Activated gamma-delta T cell treated with Interleukin-2 at 50 U/mL for 16 hours (primary cell): ENCODE results near the gene MOB3A.
"Not testable (repeated sequence)": the region's sequence is repeated elsewhere in the genome, so short reads cannot be mapped to it uniquely, and the experiment has no call there.

Source experiments
- DNase-seq: peaks from one replicate; pipeline ENCODE4 v3.0.0-alpha.2; 2020

The MOB3A gene

DNA sequence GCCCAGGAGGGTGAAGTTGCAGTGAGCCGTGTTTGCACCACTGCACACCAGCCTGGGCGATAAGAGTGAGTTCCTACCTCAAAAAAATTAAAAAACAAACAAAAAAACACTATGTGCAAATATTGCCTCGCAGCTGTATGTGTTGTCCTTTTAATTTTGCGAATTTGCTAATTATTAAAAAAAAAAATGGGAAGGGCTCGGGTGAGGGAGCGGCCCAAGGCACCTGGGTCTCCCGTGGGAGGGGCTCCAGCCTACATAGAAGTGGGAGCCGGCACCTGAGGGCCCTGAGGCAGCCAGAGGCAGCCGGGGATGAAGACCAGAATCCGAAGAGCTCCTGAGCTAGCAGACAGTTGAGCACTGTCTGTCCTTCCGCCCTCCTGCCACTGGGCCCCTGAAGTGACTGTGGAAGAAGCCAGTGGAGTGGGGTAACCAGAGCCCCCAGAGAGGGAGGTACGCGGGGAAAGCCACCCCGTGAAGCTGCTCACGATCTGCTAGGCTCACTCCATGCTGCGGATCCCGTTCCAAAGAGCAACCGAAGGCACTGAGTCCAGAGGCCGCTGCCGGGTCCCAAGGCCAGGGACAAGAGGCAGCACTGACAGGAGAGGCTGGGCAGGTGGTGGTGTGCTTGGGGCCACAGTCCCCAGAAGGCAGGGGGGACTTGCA, 7.0 kb upstream of the MOB3A start:
- DNase-seq: no peak

GRCh38 chr19:2101417-2102335, 5.5 kb upstream of the MOB3A start:
- DNase-seq: no peak

DNA sequence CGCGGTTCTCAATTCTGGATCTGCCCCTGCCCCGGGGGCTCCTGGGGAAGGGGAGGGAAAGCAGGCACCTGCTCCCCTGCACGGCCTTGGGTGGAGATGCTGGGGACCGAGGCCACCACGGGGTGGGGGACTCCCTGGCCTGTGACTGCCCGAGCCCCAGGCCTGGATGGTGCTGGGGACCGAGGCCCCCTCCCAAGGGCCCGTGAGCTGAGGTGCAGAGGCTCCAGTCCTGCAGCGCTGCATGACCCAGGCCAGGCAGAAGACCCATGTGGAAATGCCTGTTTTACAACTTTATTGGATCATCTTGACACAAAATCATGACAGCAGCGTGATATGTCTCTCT, 4.6 kb upstream of the MOB3A start:
- no peak for DNase-seq

DNA sequence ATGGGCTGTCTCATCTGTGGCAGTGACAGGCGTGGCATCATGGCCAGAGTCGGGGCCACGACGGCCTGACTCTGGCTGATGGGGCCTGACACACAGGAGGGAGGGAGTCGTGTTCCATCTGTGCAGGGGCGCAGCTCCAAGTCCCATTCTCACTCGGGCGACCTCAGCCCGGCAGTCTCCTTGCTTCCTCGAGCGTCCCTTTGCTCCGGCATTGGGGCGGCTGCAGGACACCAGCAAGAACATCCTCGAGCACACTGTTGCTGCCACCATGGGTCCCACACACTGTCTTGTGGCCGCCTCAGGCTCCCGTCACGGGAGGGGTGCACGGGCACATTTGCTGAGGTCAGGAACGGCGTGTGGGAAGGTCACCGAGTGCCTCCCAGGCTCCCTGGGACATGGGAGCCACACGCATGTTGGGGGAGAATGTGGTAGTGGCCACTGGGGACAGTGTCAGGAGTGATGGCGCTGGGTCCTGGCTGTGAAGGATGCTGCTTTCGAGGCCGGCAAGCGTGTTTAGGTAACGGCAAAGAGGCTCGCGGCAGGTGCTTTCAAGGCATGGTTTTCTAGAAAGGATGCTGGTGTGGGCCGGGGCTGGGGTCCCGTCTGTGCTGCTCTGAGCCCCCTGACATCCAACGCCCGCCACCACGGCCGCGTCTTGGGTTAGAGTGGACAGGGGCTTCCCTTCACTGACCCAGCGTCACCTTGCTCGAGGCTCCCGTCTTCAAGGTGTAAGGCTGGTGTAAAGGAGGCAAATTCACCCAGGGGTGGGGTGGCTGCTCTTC, 4.0 kb upstream of the MOB3A start:
- DNase-seq: no peak

DNA sequence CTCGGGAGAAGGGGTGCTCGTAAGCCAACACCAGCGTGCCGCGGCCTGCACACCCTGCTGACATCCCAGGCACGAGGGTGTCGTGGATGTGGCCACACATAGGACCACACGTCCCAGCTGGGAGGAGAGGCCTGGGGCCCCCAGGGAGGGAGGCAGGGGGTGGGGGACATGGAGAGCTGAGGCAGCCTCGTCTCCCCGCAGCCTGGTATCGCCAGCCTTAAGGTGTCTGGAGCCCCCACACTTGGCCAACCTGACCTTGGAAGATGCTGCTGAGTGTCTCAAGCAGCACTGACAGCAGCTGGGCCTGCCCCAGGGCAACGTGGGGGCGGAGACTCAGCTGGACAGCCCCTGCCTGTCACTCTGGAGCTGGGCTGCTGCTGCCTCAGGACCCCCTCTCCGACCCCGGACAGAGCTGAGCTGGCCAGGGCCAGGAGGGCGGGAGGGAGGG, 3.0 kb upstream of the MOB3A start:
- DNase-seq: no peak

DNA sequence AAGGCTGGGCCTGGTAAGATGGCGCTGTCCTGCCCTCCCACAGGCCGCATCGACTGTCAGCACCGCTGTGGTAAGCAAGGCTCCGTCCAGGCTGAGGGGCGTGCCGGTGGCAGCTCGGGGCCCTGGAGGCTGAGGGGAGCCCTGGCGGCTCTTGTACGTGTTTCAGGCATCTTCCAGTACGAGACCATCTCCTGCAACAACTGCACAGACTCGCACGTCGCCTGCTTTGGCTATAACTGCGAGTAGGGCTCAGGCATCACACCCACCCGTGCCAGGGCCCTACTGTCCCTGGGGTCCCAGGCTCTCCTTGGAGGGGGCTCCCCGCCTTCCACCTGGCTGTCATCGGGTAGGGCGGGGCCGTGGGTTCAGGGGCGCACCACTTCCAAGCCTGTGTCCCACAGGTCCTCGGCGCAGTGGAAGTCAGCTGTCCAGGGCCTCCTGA, 1.8 kb upstream of the MOB3A start:
- DNase-seq: no peak

GRCh38 chr19:2097203-2097885, 1.2 kb upstream of the MOB3A start:
- DNase-seq: peak; percentile 32

DNA sequence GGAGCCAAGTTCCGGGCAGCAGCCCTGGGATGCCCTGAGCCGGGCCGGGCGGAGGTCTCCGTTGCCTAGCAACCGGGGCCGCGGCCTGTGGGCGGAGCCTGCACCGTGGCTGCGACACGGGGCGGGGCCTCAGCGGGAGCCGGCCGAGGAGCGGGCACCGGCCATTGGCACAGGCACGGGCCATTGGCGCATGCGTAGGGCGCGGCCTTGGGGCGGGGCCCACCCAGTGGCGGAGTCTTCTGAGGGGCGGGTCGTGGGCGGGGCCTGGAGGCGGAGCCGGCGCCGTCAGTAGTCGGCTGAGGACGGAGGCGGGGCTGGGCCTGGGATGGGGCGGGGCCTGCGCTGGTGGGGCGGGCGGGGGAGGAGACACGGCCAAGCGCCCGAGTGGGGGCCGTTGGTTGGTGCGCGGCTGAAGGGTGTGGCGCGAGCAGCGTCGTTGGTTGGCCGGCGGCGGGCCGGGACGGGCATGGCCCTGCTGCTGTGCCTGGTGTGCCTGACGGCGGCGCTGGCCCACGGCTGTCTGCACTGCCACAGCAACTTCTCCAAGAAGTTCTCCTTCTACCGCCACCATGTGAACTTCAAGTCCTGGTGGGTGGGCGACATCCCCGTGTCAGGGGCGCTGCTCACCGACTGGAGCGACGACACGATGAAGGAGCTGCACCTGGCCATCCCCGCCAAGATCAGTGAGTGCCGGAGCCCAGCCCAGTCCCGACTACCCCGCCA, 515 bp upstream of the MOB3A start, which contains the start of gene IZUMO4:
Gene IZUMO4 (plus strand): TSS at position 436 of the 723 bp plus-strand sequence. CDS start 31 bp downstream, at position 467.
- DNase-seq: peak; percentile 100

GRCh38 chr19:2091926-2092525, 4.1 kb downstream of the MOB3A start:
- not testable (repeated sequence) for DNase-seq

DNA sequence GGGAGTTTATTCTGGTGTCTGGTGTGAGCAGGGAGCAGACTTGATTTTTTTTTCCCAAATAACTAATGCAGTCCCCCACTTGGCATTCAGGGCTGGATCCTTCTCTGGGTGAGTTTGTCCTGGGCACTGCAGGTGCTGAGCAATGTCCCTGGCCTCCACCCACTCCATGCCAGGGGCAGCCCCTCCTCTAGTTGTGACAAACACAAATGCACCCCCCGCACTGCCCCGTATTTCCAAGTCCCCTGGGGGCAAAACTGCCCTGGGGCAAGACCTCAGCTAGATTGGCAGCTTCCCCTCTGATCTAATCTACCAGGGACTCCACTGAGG, 6.4 kb downstream of the MOB3A start:
- no peak for DNase-seq

DNA sequence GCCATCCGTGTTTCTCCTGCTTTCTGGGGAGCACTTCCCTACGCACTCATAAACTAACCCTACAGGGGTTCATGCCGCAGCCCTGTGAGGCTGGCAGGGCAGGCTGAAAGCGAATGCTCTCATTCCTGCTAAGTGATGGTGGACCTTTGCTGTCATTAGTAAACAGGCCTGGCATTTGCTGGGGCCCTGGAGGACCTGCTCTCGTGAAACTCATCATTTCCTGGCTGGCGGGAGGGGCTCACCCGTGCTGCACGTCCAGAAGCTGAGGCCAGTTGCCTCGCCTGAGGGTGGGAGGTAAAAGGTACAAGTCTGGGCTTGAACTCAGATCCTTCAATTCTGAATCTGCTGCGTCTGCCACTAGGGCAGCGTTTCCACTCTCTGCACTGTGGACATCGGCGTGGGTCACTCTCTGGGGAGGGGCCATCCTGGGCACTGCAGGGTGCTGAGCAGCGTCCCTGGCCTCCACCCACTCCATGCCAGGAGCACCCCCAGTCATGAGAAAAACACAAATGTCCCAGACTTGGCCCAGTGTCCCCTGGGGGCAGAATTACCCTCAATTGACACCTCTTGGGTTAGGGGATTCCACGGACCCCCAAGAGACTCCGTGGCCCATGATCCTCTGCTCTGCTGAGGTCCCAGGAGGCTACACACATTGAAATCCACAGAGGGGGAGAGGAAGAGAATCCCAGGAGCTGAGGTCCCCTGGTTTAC, 7.0 kb downstream of the MOB3A start:
- DNase-seq: no peak

DNA sequence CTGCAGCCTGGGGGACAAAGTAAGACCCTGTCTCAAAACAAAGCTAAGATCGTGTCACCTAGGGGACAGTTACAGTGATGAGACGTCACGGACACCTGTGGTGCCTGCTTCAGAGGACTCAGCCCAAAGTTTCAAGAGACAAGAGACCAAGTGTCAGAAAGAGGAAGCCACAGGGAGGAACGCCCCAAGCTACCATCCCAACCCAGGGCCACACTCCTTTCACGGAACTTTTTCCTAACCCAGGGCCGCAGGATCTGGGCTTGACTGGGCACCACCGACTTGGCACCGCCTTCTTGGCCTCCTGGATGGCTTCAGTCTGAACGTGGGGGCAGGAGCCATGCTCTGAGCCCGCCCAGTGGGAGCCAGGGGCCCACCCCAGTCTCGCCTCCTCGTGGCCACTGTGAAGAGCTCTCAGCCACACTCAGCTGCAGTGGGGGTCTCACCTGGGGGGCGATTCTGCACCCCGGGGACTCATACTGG, 8.5 kb downstream of the MOB3A start:
- peak; percentile 26 for DNase-seq

- DNase-seq: not testable (repeated sequence)
Measured at GRCh38 chr19:2086695-2087620, 9.2 kb downstream of the MOB3A start.

DNA sequence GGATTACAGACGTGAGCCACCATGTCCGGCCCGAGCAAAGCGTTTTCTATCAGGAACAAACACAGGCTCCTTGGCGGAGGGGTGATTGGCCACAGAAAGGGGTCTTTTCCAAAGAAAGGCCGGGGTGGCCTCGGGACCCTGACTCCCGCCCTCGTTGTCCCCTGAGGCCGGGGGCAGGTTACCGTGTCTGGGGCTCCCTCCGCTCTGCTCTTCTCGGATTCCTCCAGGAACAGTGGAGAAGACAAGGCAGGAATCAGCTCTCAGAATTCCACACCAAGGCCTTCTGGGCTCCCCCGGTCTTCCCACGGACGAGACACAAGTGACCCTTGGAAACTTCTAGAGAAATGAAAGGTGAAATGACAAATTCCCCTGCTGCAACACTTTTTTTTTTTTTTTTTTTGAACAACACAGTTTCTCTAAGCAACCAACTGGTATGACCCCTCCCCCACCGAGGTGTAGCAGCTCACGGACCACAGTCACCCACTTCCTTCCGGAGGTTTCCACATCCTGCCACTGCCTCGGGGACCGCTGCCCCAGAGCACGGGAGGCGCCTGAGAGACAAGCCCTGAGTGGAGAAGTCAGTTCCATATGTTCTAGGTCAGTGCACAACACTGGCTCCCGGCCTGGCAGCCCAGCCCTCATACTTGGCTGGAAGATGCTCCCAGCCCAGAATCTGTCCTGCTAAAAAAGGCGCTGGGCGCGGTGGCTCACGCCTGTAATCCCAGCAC, 11.0 kb downstream of the MOB3A start:
- peak; percentile 97 for DNase-seq

DNA sequence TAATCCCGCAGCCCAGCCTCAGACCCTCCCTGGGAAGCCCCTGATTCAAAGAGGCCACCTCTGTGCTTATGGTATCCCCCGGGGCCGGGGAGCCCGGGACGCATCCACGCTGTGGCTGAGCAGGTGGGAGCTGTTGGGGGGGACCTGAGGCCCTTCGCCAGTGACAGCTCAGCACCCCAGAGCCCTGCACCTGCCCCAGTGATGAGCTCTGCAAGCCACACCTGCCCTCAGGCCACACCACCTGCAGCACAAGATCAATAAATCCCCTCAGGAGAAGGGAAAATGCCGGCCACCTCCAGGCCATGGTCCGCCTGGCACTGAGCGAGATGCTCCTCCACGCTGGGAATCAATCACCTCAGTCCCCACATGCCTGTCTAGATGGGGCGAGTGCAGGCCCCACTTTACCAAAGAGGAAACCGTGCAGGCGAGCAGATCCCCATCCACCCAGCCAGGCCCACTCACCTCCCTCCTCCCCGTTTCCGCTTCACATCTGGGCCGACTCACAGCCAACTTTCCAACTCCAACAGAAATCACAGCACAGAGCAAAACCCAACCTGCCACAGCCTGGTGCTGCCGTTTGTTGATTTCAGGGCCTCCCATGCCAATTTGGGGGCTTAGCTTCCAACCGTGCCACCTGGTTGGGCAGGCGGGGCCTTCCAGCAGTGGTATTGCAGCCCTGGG, 12.8 kb downstream of the MOB3A start:
- DNase-seq: peak; percentile 78

DNA sequence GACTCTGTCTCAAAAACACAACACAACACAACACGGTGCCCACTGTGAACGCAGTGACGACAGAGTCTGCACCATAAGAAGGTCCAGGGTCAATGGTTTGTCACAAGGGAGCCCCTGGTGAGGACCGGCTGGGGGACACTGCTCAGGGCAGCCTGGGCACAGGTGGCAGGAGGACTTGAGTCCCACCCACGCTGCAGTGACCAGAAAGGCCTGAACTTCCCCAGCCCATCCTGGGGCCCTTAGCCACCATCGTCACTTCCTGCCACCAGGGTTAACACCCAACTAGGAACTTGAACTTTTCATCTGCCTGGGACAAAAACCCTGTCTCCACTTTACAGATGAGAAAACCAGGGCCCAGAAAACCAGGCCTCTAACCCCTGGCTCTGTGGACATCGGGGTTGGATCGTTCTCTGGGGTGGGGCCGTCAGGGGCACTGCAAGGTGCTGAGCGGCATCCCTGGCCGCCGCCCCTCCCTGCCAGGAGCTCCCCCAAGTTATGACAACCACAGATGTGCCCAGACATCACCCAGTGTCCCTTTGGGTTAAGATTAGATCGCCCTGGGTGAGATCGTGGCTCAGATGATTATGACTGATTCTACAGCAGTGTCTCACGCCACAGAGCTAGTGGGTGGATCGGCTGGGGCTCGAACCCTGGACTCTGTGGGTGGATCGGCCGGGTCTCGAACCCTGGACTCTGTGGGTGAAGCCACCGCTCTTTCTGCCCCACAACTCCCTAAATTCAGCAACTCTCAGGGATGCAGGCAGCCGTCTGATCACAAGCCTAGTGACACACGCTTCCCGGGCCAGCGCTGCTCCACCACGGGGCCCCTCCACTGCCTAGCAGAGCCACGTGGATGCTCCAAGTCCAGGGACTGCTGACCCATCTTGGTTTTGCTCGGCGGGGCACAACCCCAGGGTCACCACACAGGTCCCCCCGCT, 14.0 kb downstream of the MOB3A start:
- DNase-seq: peak; percentile 50

DNA sequence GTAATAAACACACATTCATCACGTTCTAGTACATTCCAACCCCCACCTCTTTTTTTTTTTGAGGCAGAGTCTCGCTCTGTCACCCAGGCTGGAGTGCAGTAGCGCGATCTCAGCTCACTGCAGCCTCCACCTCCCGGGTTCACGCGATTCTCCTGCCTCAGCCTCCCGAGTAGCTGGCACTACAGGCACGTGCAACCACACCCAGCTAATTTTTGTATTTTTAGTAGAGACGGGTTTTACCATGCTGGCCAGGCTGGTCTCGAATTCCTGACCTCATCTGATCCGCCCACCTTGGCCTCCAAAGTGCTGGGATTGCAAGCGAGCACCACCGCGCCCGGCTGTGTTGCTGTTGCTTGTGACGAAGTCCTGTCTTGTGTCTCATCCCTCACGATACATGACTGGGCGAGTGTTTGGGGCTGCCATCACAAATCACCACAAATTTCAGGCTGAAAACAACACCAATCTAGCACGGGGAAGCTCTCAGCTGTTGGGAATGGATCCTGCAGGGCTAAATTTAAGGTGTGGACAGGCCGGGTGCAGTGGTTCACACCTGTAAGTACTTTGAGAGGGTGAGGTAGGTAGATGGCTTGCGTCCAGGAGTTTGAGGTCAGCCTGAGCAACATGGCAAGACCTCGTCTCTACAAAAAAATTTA, 15.7 kb downstream of the MOB3A start:
- DNase-seq: no peak
